Immature natural killer cell (primary cell): ENCODE measurements around the gene ZNF316. TPM values are rescaled to one million over a fixed set of nuclear protein-coding genes. Genes with fewer than 3 reads are reported as not detected.
"Not testable (repeated sequence)": the region's sequence is repeated elsewhere in the genome, so short reads cannot be mapped to it uniquely, and the experiment has no call there.

Experiments
- DNase-seq, 3 donors: peaks; one replicate each; pipeline ENCODE4 v3.0.0; 2022; ENCODE audit warnings: mixed read lengths in 1 of 3
- H3K27ac Mint-ChIP-seq, 6 donors: one replicate each; pipeline ENCODE4 v1.8.0; 2020; ENCODE audit warnings: mixed read lengths in 6 of 6, mild to moderate bottlenecking in 5 of 6, inconsistent platforms in 4 of 6, moderate library complexity in 3 of 6
- H3K27me3 Mint-ChIP-seq, 3 donors: one replicate each; pipeline ENCODE4 v1.8.0; 2020 to 2021; ENCODE audit warnings: low read depth in 3 of 3, mild to moderate bottlenecking in 3 of 3, mixed read lengths in 3 of 3, moderate library complexity in 3 of 3, inconsistent platforms in 1 of 3
- H3K36me3 Mint-ChIP-seq, 3 donors: one replicate each; pipeline ENCODE4 v1.8.0; 2020; ENCODE audit warnings: mixed read lengths in 3 of 3, inconsistent platforms in 2 of 3, mild to moderate bottlenecking in 2 of 3
- H3K4me1 Mint-ChIP-seq, 2 donors: one replicate each; pipeline ENCODE4 v1.8.0; 2020; ENCODE audit warnings: inconsistent platforms in 2 of 2, mild to moderate bottlenecking in 2 of 2, mixed read lengths in 2 of 2, moderate library complexity in 1 of 2
- H3K4me3 Mint-ChIP-seq, 5 donors: one replicate each; pipeline ENCODE4 v1.8.0; 2020; ENCODE audit warnings: mild to moderate bottlenecking in 5 of 5, mixed read lengths in 5 of 5, inconsistent platforms in 3 of 5, moderate library complexity in 3 of 5
- H3K9me3 Mint-ChIP-seq, 6 donors: one replicate each; pipeline ENCODE4 v1.8.0; 2020; ENCODE audit warnings: mild to moderate bottlenecking in 6 of 6, mixed read lengths in 6 of 6, inconsistent platforms in 4 of 6, moderate library complexity in 3 of 6
- polyA plus RNA-seq, 3 donors: library from polyadenylated mRNA; unstranded; fragments of 300-500 nt; fragmentation: Illumina TruSeq; gene quantifications; one replicate each; pipeline ENCODE4 v1.2.3, GENCODE V29; 2021

ZNF316 gene
- polyA plus RNA-seq, 3 donors from 2014 or later, result 0.97 to 3.5 (median 1.7) TPM

DNA sequence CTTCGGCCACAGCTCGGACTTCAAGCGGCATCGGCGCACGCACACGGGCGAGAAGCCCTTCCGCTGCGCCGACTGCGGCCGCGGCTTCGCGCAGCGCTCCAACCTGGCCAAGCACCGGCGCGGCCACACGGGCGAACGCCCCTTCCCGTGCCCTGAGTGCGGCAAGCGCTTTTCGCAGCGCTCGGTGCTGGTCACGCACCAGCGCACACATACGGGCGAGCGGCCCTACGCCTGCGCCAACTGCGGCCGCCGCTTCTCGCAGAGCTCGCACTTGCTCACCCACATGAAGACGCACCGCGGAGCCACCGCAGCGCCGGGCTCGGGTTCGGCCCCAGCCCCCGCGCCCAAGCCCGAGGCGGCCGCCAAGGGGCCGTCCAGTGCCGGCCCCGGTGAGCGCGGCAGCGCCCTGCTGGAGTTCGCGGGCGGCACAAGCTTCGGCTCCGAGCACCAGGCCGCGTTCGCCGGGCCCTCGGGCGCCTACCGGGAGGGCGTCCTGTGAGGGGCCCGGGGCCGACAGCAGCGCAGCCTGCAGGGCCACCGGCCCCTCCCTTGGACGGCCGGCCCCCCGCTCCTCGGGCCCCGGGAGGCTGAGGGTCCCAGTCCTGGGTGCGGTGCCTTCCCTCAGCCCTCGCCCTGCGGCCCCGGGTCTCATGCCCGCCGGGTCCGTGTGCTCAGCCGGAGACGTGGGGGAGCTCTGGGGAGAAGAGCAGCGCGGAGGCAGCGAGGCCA lies 17.2 kb downstream of the ZNF316 start:
- H3K4me3 Mint-ChIP-seq, result no peak overlapping the region
- H3K4me1 Mint-ChIP-seq, result peaks cover 8 to 12% of the 10 kb centered on the region in 2 donors
- H3K36me3 Mint-ChIP-seq, result peaks cover 8 to 27% (median 19%) of the 10 kb centered on the region in 3 donors
- H3K9me3 Mint-ChIP-seq, result peaks cover 0 to 3% (median 0%) of the 10 kb centered on the region in 6 donors
- DNase-seq, result no peak
- peaks cover 2 to 5% (median 4%) of the 10 kb centered on the region in 3 donors for H3K27me3 Mint-ChIP-seq
- H3K27ac Mint-ChIP-seq, result no peak overlapping the region

DNA sequence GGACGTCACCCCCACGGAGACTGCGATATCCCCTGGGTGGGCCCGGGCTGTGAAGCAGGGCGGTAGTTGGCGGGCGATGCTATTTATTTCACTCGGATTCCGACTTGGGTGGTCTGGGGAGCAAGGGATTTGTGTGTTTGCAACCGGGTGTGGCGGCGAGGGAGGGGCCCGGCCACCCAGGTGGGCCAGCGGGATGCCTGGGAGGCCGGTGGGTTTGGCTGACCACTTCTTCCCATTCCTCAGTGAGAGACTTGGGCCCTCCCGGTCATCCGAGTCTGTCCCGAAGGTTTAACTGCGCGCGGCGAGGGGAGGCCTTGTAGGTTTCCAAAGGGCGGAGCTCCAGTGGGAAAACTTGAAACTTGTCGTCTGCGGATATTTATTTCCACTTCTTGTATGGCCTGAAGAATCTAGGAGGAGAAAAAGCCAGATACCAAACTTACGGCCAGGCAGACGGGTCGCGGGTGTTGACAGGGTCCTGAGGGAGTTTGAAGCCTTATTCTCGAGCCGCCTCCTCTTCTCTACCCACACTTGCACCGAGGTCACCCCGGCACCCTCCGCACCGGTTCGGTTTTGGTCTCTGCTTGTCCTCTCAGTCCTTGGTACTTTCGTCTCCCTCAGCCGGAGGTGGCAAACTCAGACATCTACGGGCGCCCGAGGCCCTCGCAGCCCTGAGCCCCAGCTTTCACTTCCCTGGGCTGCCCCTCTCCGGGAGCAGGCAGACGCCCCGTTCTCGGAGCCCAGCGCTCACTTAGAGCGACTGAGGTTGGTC lies 17.9 kb downstream of the ZNF316 start:
- Mint-ChIP-seq H3K9me3 (peaks cover 0 to 3% (median 0%) of the 10 kb centered on the region in 6 donors), H3K4me3 (no peak overlapping the region), H3K27me3 (peaks cover 2 to 5% (median 4%) of the 10 kb centered on the region in 3 donors), H3K36me3 (peaks cover 8 to 26% (median 19%) of the 10 kb centered on the region in 3 donors), H3K27ac (no peak overlapping the region), H3K4me1 (peaks cover 12 to 16% of the 10 kb centered on the region in 2 donors)
- DNase-seq, result no peak

DNA sequence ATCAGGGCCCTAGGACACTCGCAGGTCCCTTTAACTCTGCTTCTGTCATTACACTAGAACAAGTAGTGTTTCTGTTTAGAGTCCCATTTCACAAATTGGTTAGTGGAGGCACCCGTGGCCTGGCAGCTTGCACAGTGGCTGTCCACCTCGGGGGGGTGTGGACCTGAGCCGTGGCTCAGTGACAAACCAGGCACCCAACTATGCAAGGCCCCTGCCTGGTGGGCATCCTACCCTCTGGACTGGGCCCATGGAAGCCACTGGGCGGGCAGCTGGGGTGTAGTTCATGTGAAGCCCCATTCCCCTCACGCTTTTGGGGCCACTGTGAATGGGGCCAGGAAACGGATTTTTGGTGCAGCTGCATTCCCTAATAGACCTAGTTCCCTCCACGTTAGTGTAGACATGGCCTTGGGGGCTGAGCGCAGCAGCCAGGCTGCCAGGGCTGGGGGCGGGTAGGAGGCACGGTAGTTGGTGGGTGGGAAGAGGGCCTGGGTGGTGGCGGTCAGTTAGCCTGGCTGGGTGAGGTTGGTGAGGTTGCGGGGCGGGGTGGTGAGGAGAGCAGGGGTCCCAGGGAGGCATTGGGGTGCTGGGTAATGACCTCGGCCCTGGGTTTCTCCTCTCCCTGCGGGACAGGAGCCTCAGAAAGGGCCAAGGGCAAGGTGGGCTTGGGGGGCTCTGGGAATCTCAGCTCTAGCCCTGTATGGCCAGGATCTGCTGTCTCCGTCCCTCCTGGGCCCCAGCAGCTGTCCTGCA lies 18.7 kb downstream of the ZNF316 start:
- DNase-seq, result no peak
- H3K27me3 Mint-ChIP-seq, result peaks cover 2 to 4% (median 4%) of the 10 kb centered on the region in 3 donors
- H3K36me3 Mint-ChIP-seq, result peaks cover 8 to 18% (median 17%) of the 10 kb centered on the region in 3 donors
- peaks cover 12 to 16% of the 10 kb centered on the region in 2 donors for H3K4me1 Mint-ChIP-seq
- H3K9me3 Mint-ChIP-seq, result peaks cover 0 to 2% (median 0%) of the 10 kb centered on the region in 6 donors
- H3K27ac Mint-ChIP-seq, result no peak overlapping the region
- no peak overlapping the region for H3K4me3 Mint-ChIP-seq

DNA sequence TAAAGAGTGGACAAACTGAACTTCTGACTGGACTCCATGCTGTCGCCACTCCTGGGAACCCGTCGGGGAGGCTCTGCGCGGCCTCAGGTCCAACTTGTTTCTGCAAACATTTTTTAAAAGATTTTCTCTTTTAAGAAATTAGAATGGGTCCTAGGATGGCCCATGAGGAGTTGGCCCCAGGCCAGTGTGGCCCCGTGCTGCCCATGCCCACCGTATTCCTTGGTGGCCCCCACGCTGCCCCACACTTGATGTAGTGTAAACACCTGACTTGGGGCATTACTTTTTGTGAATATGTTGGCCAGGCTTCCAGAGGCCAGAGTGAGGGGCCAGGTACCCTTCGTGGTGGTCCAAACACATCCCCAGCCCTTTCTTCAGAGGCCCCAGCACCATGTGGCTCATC lies 19.3 kb downstream of the ZNF316 start:
- no peak for DNase-seq
- no peak overlapping the region for H3K27ac Mint-ChIP-seq
- peaks cover 12 to 16% of the 10 kb centered on the region in 2 donors for H3K4me1 Mint-ChIP-seq
- H3K9me3 Mint-ChIP-seq, result no peaks in the 10 kb centered on the region
- H3K36me3 Mint-ChIP-seq, result peaks cover 8 to 12% (median 12%) of the 10 kb centered on the region in 3 donors
- H3K27me3 Mint-ChIP-seq, result peaks cover 3 to 4% (median 4%) of the 10 kb centered on the region in 3 donors
- H3K4me3 Mint-ChIP-seq, result no peak overlapping the region

DNA sequence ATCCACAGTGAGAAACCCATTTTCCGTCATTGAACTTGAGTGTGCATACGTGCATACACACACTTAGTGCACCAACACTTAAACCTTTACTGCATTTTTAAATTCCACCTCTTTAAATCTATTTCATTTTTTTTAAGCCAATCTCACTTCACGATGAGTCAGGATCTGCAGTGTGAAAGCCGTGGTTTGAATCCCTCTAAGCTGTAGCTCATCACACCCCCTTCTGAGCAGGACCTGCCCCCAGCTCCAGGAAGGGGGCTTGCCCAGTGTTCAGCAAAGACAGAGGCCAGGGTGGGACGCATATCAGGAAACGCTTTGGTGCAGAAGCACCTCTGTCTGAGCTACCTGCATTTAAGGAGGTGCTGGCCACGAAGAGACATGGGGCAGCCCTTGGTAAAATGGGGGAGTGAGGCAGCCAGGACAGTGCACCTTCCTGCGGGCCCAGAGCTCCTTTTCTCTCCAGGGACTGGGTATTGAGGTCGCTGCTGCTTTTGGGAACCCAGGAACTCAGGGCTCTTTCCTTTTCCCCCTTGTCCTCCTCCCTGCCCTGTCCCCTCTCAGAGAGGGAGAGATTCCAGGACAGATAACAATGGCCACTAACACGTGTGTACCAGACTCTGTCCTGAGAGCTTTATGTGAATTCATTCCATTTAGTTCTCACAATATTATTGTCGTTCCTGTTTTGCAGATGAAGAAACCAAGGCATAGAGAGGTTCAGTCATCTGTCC lies 21.7 kb downstream of the ZNF316 start:
- Mint-ChIP-seq H3K27me3 (peaks cover 3 to 6% (median 4%) of the 10 kb centered on the region in 3 donors), H3K4me3 (no peak overlapping the region), H3K36me3 (peaks cover 8 to 9% (median 8%) of the 10 kb centered on the region in 3 donors), H3K4me1 (peaks cover 15 to 16% of the 10 kb centered on the region in 2 donors), H3K27ac (peak overlapping the region in 1 of 6 donors; percentile 10), H3K9me3 (no peaks in the 10 kb centered on the region)
- DNase-seq, result no peak

DNA sequence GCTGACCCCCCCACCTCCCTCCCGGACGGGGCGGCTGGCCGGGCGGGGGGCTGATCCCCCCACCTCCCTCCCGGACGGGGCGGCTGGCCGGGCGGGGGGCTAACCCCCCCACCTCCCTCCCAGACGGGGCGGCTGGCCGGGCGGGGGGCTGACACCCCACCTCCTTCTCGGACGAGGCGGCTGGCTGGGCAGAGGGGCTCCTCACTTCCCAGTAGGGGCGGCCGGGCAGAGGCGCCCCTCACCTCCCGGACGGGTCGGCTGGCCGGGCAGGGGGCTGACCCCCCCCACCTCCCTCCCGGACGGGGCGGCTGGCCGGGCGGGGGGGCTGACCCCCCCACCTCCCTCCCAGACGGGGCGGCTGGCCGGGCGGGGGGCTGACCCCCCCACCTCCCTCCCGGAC lies 33.7 kb downstream of the ZNF316 start:
- not testable (repeated sequence) for H3K27ac Mint-ChIP-seq, DNase-seq, H3K27me3 Mint-ChIP-seq, H3K4me3 Mint-ChIP-seq, H3K4me1 Mint-ChIP-seq
- H3K9me3 Mint-ChIP-seq, result peaks cover 15 to 55% (median 53%) of the 10 kb centered on the region in 6 donors
- H3K36me3 Mint-ChIP-seq, result peaks cover 35 to 49% (median 42%) of the 10 kb centered on the region in 3 donors

DNA sequence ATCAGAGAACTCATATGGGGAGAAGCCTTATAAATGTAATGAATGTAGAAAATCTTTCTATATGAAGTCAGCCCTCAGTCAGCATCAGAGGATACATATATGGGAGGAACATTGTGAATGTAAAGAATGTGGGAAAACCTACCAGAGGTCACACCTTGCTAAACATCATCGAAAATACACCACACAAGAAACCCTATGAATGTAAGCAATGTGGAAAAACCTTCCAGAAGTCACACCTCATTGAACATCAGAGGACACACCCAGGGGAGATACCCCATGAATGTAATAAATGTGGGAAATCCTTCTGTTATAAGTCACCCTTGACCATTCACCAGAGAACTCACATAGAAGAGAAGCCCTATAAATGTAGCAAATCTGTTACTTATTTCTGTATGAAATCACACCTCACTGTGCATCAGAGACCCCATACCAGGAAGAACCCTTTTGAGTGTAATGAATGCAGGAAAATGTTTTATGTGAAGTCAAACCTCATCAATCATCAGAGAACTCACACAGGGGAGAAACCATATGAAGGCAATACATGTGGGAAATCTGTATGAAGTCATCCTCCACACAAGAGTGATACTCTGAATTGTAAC lies 38.8 kb downstream of the ZNF316 start:
- H3K27me3 Mint-ChIP-seq, result peaks cover 0 to 5% (median 0%) of the 10 kb centered on the region in 3 donors
- H3K4me1 Mint-ChIP-seq, result no peaks in the 10 kb centered on the region
- H3K27ac Mint-ChIP-seq, result no peak overlapping the region
- H3K36me3 Mint-ChIP-seq, result peaks cover 27 to 46% (median 34%) of the 10 kb centered on the region in 3 donors
- no peak for DNase-seq
- no peak overlapping the region for H3K4me3 Mint-ChIP-seq
- H3K9me3 Mint-ChIP-seq, result peaks cover 28 to 86% (median 82%) of the 10 kb centered on the region in 6 donors

DNA sequence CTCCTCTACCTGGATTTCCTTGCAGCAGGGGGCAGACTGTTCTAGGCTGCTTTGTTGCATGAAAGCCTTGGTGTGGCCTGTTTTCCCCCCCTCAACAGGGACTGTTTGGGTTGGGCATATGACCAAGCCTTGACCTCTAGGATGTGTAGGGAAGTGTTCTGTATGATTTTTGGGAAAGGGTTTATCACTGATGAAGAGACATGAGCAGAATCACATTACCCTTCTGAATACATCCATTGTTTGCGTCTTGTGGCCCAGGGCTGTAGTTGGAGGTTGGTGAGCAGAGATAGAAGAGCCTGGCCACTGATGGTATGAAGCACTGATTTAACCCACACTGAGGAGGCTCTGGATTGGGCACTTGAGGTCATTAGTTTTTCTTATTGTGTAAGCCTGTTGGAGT lies 43.0 kb downstream of the ZNF316 start:
- H3K27me3 Mint-ChIP-seq, result peaks cover 0 to 7% (median 0%) of the 10 kb centered on the region in 3 donors
- H3K27ac Mint-ChIP-seq, result no peak overlapping the region
- peaks cover 45 to 92% (median 86%) of the 10 kb centered on the region in 6 donors for H3K9me3 Mint-ChIP-seq
- DNase-seq, result no peak
- peaks cover 21 to 31% (median 24%) of the 10 kb centered on the region in 3 donors for H3K36me3 Mint-ChIP-seq
- H3K4me1 Mint-ChIP-seq, result no peaks in the 10 kb centered on the region
- H3K4me3 Mint-ChIP-seq, result no peak overlapping the region

DNA sequence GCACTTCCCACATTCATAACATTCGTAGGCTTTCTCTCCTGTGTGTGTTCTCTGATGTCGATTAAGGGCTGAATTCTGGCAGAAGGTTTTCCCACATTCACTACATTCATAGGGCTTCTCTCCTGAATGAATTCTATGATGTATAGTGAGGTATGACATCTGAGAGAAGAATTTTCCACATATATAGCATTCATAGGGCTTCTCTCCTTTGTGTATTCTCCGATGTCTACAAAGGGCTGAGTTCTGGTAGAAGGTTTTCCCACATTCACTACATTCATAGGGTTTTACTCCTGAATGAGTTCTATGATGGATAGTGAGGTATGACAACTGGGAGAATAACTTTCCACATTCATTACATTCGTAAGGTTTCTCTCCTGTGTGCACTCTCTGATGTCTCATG lies 54.0 kb downstream of the ZNF316 start:
- DNase-seq, result no peak
- Mint-ChIP-seq H3K36me3 (peaks cover 32 to 71% (median 33%) of the 10 kb centered on the region in 3 donors), H3K4me3 (no peak overlapping the region), H3K9me3 (peaks cover 0 to 86% (median 49%) of the 10 kb centered on the region in 6 donors), H3K27me3 (peaks cover 6 to 9% (median 8%) of the 10 kb centered on the region in 3 donors), H3K4me1 (no peaks in the 10 kb centered on the region), H3K27ac (no peak overlapping the region)

DNA sequence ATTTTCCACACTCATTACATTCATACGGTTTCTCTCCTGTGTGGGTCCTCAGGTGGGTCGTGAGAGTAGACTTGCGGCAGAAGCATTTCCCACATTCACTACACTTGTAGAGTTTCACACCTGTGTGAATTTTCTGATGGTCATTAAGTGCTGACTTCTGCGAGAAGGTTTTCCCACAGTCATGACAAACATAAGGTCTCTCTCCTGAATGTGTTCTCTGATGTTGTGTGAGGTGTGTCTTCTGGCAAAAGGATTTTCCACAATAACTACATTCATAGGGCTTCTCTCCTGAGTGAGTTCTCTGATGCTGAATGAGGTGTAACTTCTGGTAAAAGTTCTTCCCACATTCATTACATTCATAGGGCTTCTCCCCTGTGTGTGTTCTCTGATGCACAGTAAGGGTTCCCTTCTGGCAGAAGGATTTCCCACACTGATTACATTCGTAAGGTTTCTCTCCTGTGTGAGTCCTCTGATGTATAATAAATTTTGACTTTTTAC lies 54.5 kb downstream of the ZNF316 start:
- no peak for DNase-seq
- peaks cover 27 to 65% (median 28%) of the 10 kb centered on the region in 3 donors for H3K36me3 Mint-ChIP-seq
- no peaks in the 10 kb centered on the region for H3K4me1 Mint-ChIP-seq
- H3K4me3 Mint-ChIP-seq, result no peak overlapping the region
- H3K27me3 Mint-ChIP-seq, result peaks cover 4 to 5% (median 5%) of the 10 kb centered on the region in 3 donors
- peak overlapping the region in 1 of 6 donors; percentile 55 for H3K27ac Mint-ChIP-seq
- peaks cover 0 to 81% (median 44%) of the 10 kb centered on the region in 6 donors for H3K9me3 Mint-ChIP-seq

DNA sequence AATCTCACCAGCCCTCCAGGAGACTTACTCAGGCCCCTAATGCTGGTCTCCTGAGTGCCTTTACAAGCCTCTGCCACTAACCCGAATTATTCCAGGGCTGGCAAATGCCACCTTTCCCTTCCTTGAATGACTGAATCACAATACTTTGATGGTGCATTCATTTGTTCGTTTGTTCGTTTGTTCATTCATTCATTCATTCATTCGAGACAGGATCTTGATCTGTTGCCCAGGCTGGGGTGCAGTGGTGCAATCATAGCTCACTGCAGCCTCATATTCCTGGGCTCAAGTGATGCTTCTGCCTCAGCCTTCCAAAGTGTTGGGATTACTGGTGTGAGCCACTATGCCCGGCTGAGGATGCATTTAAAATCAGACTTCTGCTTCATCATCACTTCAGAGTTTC lies 63.7 kb downstream of the ZNF316 start:
- Mint-ChIP-seq H3K27ac (no peak overlapping the region), H3K4me1 (peaks cover 53 to 66% of the 10 kb centered on the region in 2 donors), H3K9me3 (peaks cover 0 to 3% (median 0%) of the 10 kb centered on the region in 6 donors), H3K36me3 (peaks cover 44 to 50% (median 47%) of the 10 kb centered on the region in 3 donors), H3K4me3 (no peak overlapping the region), H3K27me3 (peaks cover 1 to 2% (median 2%) of the 10 kb centered on the region in 3 donors)
- DNase-seq, result no peak

DNA sequence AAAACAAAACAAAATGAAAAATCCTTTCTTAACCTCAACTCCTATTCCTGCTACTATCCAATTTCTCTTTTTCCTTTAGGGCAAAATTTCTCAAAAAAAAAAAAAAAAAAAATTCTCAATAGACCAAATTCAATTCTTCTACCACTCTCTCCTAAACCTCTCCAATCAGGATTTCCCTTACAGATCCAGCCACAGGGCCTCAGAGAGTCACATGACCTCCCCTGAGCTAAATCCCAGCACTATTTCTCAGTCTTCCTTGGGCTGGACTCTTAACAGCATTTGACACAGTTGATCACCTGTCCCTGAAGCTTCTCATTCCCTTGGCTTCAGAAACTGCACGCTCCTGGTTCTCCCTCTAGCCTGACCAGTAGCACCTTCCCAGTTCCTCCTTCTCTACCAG lies 64.7 kb downstream of the ZNF316 start:
- peaks cover 58 to 69% of the 10 kb centered on the region in 2 donors for H3K4me1 Mint-ChIP-seq
- peaks cover 44 to 50% (median 47%) of the 10 kb centered on the region in 3 donors for H3K36me3 Mint-ChIP-seq

More for the DNA sequence above, 64.7 kb downstream of the ZNF316 start:
- peaks cover 0 to 3% (median 0%) of the 10 kb centered on the region in 6 donors for H3K9me3 Mint-ChIP-seq
- H3K4me3 Mint-ChIP-seq, result peak overlapping the region in 1 of 5 donors; percentile 23
- H3K27ac Mint-ChIP-seq, result peak overlapping the region in 5 of 6 donors; percentile 8 to 63 (median 29)
- H3K27me3 Mint-ChIP-seq, result peaks cover 3 to 8% (median 8%) of the 10 kb centered on the region in 3 donors
- no peak for DNase-seq
